Measurements from ENCODE around the gene ETFA. TPM values are rescaled to one million over a fixed set of nuclear protein-coding genes. Genes with fewer than 3 reads are reported as not detected.

ETFA gene
- total RNA-seq, 1 donor from 2014 or later: 31.7 TPM

GRCh38 chr15:76204916-76205460 lies 106.3 kb downstream of the ETFA start:
- no peak for TF ChIP-seq CTCF (IDR thresholded peaks at IDR 0.05)
- DNase-seq (ENCODE audit: low spot score in 2 of 2): peak in 1 of 2 donors; percentile 50
- intact Hi-C loops (cut with DNase I): no loop called here

GRCh38 chr15:76204109-76204845 lies 107.0 kb downstream of the ETFA start:
- Histone ChIP-seq H3K9me3 (no peaks in the 10 kb centered on the region), H3K36me3 (peaks cover 0 to 14% of the 10 kb centered on the region in 2 donors), H3K27me3 (no peaks in the 10 kb centered on the region), H3K27ac (no peak overlapping the region), H3K4me3 (no peak overlapping the region), H3K4me1 (peaks cover 0 to 4% of the 10 kb centered on the region in 2 donors)
- intact Hi-C loops (cut with DNase I): no loop called here
- no peak for TF ChIP-seq CTCF (IDR thresholded peaks at IDR 0.05)
- peak in 1 of 2 donors; percentile 42 for DNase-seq (ENCODE audit: low spot score in 2 of 2)

More at GRCh38 chr15:76204916-76205460, 106.3 kb downstream of the ETFA start:
- no peak overlapping the region for H3K4me3 ChIP-seq
- no peaks in the 10 kb centered on the region for H3K9me3 ChIP-seq
- no peaks in the 10 kb centered on the region for H3K27me3 ChIP-seq
- no peak overlapping the region for H3K27ac ChIP-seq
- peaks cover 0 to 18% of the 10 kb centered on the region in 2 donors for H3K36me3 ChIP-seq
- peaks cover 0 to 2% of the 10 kb centered on the region in 2 donors for H3K4me1 ChIP-seq

- no peak overlapping the region for H3K4me3 ChIP-seq
- intact Hi-C loops (cut with DNase I): no loop called here
- H3K36me3 ChIP-seq: peaks cover 0 to 8% of the 10 kb centered on the region in 2 donors
- H3K27ac ChIP-seq: no peak overlapping the region
- peaks cover 0 to 10% of the 10 kb centered on the region in 2 donors for H3K4me1 ChIP-seq
- peak in 1 of 2 donors; percentile 53 for DNase-seq (ENCODE audit: low spot score in 2 of 2)
- no peaks in the 10 kb centered on the region for H3K9me3 ChIP-seq
- no peaks in the 10 kb centered on the region for H3K27me3 ChIP-seq
- no peak for TF ChIP-seq CTCF (IDR thresholded peaks at IDR 0.05)
Measured at GRCh38 chr15:76203346-76204108, 107.7 kb downstream of the ETFA start.

- Histone ChIP-seq H3K27ac (no peak overlapping the region), H3K36me3 (peaks cover 0 to 7% of the 10 kb centered on the region in 2 donors), H3K4me1 (peaks cover 7 to 22% of the 10 kb centered on the region in 2 donors), H3K4me3 (no peak overlapping the region), H3K27me3 (no peaks in the 10 kb centered on the region), H3K9me3 (no peaks in the 10 kb centered on the region)
- peak in 1 of 2 donors; percentile 34 for DNase-seq (ENCODE audit: low spot score in 2 of 2)
- intact Hi-C loops (cut with DNase I): no loop called here
- no peak for TF ChIP-seq CTCF (IDR thresholded peaks at IDR 0.05)
Measured at GRCh38 chr15:76201536-76202255, 109.6 kb downstream of the ETFA start.

- peaks cover 0 to 2% of the 10 kb centered on the region in 2 donors for H3K36me3 ChIP-seq
- TF ChIP-seq CTCF (IDR thresholded peaks at IDR 0.05): no peak
- no peaks in the 10 kb centered on the region for H3K9me3 ChIP-seq
- no peak overlapping the region for H3K4me3 ChIP-seq
- H3K27ac ChIP-seq: no peak overlapping the region
- intact Hi-C loops (cut with DNase I): no loop called here
- no peak for DNase-seq (ENCODE audit: low spot score in 2 of 2)
- peaks cover 15 to 30% of the 10 kb centered on the region in 2 donors for H3K4me1 ChIP-seq
- no peaks in the 10 kb centered on the region for H3K27me3 ChIP-seq
Measured at GRCh38 chr15:76200641-76201105, 110.6 kb downstream of the ETFA start.
